ENCODE results near the gene BORCS6.
"Not testable (repeated sequence)": the region's sequence is repeated elsewhere in the genome, so short reads cannot be mapped to it uniquely, and the experiment has no call there.

The BORCS6 gene

DNA sequence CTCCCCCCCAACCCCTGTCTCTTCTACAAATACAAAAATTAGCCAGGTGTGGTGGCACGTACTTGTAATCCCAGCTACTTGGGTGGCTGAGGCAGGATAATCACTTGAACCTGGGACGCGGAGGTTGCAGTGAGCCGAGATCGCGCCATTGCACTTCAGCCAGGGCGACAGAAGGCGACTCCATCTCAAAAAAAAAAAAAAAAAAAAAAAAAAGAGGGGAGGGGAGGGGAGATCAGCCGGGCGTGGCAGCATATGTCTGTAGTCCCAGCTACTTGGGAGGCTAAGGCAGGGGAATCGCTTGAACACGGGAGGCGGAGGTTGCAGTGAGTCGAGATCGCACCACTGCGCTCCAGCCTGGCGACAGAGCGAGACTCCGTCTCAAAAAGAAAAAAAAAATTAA, 19.8 kb downstream of the BORCS6 start:
- not testable (repeated sequence) for DNase-seq

DNA sequence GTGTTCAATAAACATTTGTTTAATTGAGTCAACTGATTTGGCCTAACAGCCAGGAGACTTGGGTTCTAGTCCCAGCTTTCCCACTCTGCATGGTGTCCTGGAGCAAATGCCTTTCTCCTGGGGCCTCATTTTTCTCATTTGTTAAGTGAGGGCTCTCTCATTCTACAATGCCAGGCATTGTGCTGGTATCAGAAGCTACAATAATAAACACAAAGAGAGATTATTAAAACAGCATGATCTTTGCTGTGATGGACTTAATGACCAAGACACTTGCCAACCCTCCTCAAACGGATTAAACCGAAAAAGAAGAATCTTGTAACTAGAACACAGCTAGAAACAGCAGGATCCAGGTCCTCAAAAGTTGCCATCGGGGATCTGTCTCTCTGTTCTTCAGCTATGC, 22.5 kb downstream of the BORCS6 start:
- DNase-seq = no peak

DNA sequence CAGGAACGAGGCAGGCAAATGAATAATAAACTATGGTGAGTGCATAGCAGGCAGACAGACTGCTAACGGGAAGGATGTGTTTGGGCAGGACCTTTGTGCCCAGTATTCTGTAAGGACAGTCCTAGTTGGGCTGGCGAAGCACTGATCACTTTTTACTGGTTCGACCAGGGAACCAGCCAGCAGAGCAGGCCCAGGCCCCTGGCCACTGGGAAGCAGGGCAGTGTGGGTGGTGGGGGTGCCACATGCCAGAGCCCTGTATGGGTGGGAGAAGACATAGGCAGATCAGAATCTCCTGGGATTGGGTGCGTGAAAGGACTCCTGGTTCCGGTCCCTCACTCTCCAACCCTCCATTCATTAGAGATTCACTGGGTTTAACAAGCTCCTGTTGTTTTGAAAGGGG, 23.2 kb downstream of the BORCS6 start:
- no peak for DNase-seq

DNA sequence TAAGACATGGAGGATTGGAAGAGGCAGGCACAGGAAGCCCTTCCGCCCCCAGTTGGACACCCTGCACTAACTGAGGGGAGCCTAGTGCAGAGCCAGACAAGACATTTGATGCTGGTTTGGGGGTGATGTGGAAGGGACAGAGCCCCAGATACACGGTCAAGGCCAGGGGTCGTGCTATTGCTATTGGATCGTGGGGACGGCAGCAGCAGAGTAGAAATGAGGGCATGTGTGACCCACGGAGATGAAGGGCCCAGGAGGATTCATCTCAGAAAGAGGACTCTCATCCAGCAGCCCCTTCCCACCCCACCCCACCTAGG, 25.2 kb downstream of the BORCS6 start:
- no peak for DNase-seq

DNA sequence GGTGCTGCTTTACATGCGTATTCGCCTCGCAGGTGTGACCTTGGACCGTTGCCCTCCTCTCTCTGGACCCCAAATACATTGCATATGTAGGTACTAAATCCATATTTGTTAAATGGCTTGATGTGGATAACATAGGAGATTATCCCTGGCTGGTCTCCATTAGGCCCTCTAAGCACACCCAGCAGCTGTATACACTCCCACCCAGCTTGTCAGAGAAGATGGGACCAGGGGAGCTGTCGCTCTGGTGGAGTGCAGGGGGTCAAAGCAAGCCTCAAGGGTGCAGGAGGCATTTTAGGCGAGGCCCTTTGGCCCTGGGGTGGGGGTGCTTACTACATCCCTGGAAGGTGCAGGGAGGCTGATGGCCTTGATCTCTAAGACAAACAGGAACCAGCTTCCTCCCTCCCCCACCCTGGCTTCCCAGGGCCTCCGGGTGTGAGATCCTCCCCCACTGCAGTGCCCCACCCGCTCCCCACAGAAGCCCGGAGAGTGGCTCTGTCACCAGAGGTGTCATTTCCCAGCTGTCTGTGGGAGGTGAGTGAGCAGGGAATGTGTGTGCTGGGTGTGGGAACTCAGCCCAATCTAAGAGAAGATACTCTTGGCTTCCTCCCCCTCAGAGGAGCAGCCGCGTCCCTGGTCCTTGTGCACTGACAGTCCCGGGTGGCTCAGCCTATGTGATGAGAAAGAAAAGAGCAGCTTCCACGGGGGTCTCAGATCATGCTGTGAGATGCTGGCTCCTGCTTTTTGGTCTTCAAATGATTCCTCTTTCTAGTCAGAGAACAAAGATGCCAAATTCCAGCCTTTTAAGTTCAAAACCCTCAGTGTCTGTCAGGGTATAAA, 25.8 kb downstream of the BORCS6 start:
- DNase-seq = peak; percentile 76

DNA sequence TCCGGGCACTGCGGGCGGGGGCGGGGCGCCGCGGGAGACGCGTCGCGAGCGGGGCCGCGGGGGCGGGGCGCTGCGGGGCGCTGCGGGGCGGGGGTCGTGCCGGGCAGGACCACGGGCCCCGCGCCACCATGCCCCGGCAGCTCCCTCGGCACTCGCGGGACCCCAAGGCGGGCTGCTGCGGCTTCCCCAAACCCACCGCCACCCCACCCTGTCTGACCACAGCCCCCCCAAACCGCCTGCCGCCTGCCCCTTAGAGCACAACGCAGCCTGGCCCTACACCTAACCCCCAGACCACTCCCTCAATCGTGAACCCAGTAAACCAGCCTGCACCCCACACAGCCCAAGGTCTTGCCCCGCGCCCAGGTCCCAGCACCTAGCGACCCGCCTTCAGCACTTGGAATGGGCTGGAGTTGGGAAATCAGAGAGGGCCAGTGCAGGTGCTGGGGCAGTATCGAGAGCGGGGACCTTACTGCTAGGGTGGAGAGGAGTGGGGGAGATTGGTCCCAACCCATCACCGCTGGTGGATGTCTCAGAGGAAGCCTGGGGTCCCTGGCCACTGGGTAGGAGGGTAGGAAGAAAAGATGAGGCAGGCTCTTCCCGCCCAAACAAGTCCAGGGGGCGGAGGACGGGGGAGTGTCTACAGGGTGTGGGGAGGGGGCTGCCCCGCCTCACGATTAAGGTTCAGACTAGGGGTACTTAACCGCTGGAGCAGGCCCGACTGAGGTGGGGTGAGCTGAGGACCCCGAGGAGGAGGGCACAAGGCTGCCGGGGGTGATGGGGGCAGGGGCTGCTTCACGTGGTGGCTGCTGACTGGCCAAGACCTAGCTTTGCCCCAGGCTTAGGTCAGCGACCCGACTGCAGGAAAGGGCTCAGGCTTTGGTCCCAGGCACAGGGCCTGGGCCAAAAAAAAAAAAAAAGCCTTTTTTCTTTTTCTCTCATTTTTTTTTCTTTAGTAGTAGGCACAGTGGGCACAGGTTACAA, 26.7 kb downstream of the BORCS6 start:
- peak; percentile 82 for DNase-seq

DNA sequence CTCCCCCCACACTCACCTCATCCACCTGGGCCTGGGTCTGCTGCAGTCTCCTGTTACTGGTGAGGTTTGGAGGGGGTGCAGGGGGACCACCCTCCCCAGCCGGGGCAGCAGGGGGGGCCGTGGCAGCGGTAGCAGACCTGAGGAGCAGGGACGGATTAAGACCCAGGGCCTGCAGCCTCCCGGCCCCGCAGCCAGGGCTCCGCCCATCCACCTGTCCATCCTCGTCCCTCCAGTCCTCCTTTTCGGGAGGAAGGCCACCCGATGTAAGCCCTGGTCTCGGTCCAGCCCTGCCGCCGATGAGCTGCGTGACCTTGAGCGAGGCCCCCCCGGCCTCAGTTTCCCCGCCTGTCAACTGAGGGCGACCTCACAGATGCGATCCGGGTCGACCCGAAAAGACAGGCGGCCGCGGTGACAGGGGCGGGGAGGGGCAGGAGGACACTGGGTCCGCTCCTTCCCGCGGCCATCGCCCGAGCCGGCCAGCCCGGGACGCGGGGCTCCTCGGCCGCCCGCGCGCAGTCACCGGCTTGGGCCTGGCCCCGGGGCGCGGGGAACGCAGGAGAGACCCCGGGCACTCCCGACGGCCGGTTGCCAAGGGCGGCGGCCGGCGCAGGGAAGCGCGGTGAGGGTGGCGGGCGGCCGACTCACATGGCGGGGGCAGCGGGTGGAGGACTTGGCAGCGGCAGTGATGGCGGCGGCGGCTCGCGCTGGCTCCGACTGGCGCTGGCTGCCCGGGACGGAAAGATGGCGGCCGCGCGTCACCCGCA, 27.6 kb downstream of the BORCS6 start, which contains the start of gene VAMP2:
Gene VAMP2 (minus strand): TSS at position 716 of the 764 bp plus-strand sequence. CDS start 69 bp downstream, at position 647.
- DNase-seq = peak; percentile 91

DNA sequence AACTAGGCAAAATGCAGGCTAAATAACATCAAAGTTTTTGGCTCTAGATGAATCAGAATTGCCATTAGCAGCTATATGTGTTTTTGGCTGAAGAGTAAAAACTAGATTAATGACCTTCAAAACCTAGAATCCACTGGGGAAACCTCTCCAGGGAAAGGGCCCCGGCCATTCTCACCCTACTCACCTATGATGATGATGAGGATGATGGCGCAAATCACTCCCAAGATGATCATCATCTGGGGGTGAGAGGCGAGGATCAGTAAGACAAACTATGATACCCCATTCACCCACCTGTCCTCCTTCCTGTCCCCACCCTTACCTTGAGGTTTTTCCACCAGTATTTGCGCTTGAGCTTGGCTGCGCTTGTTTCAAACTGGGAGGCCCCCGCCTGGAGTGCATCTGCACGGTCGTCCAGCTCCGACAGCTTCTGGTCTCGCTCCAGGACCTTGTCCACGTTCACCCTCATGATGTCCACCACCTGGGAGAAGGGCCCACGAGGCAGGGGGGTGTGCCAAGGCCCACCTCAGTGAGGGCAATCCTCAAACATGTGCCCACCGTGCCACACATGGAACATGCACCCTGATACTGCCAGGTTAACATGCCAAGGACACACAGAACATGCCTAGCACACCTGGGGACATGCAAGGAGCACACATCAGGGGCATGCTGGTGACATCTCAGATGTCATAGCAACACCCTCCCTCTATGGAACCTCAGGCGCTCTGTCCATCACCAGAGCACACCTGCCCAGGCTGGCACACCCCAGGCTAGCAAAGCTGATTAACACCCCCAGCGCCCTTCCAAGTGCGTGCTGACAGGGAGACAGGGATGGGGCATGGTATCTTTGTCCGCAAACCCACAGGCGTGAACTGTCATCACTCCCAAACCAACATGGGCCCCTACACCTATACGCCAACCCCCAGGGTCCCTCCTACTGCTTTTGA, 28.4 kb downstream of the BORCS6 start:
- no peak for DNase-seq

DNA sequence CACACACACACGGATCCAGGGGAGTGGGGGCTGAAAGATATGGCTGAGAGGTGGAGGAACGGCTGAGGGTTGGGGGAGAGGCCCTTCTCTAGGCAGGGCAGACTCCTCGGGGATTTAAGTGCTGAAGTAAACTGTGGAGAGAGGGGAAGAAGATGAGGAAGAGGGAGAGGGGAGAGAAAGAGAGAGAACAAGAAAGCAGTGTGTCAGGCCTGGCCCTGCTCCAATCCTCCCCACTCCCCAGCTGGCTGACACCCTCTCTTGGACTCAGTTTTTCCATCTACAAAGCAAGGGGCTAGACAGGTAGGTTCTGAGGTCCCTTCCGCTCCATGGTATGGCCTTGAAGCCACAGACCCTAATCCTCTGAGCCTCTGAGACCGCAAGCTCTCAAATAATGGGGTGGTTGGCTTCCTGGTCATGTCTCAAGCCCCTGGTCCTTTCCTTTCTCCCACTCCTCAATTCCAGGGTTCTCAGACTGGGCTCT, 29.2 kb downstream of the BORCS6 start:
- DNase-seq = no peak

DNA sequence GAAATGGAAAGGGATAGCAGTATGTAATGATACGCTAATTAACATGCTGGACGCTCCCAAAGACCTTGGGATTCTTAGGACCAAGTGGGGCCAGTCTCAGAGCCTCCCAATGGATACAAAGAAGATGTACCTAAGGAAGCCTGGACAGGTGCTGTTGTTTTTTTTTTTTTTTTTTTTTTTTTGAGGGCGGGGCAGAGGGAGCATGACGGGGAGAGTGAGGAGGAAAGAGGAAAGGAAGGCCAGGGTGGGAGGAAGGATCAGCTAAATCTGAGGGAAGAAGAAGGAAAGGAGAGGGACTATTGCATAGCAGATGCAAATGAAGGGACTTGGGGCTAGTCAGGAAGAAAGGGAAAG, 29.8 kb downstream of the BORCS6 start:
- DNase-seq = no peak

DNA sequence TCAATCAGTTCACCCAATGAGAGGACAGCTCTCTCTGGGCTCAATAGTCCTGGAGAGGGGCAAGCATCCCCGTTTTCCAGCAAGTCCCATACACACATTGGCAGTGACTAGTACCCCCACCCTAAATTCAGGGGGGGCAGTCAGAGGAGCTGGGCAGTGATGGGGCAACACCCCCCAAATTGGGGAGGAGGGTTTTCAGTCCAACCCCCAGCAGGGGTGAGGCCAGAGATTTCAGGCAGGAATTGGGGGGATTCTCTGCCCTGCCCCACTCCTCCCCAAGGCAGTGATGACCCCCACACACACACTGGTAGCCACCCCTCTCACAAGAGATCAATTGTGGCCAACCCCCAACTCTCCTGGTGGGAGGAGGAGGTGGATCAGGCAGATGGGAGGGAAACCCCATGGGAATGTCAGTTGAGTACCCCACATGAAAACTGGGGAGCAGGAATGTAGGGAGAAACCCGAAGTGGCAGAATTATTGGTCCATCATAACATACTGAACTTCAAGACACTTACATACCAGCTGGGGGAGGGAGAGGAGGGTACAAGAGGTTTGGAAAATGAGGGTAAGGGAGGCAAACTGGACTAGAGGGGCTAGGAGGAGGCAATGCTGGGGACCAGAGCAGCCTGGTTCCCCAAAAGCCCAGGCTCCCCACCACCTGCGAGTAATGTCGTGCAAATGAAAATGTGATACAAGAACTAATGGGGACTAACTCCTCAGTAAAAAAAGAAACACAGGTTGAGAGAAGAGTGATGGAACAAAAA, 30.3 kb downstream of the BORCS6 start:
- DNase-seq = no peak

DNA sequence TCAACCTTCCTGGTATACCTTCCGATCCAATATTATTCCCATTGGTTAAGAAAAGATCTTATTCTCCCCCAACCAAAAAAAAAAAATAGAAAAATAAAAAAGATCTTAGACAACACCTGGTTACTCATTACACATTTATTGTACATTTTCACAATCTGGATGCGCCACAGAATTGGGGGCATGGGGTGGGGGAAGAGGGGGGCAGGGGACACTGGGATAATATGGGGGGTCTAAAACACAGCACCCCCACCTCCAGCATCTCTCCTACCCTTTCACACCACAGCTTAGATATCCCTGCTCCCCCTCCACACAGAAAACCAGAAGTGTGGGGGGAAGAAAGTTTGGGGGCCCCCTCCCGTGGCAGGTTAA, 31.0 kb downstream of the BORCS6 start:
- DNase-seq = no peak

DNA sequence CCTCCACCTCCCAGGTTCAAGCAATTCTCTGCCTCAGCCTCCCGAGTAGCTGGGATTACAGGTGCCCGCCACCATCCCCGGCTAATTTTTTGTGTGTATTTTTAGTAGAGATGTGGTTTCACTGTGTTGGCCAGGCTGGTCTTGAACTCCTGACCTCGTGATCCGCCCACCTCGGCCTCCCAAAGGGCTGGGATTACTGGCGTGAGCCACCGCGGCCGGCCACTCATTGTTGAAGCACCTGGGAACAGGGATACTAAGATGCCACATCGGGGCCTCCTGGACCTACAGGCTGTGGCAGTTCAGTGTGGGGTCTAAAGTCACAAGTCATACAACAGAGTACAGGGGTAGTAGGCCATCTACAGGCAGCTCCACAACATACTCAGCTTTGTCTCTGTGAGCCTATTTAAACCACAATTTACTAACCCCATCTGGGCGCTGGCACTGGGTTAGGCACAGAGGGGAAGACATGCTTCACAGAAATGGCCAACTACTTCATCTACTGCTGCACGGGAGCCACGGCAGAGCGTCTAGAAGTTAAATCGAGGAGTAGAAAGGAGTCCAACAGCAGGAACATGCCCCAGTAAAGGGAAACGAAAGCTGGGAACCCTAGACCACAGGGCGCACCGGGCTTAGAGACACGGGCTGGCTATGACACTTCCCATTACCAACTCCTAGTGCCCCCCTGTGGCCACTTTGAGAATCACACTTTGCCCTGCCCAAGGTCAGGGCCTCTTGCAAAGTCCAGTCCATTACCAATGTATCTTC, 31.5 kb downstream of the BORCS6 start:
- peak; percentile 96 for DNase-seq

DNA sequence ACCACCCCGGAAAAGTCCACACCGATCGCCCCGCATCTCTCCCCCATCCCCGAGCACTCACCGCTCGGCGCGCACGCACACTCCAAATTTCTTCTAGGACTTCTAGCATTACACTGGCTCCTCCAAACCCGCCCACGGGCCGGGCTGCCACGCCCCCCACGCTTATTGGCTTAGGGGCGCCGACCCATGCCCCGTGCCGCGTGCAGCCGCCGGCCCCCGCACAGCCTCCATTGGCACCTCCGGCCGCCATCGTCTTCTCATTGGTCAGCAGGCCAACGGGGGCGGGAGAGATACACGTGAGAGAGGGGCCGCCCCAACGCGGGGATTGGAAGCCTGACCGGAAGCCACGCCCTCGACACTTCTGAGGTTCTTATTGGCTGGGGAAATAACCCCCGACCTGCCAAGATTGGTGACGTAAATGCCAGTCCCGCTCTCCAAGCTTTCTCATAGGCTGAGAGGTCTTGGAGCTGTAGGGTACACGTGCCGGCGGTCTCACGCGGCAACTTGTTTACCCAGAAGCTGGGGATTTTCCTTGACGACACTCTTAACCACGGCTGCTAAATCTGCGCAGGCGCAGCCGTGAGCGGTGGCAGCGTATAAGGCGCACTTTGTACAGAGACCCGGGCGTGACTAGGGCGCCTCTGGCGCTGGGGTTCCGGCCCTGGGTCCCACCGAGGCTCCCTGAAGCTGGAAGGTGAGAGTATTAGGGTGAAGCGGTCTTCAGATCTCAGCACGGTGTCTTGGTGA, 33.6 kb downstream of the BORCS6 start:
- DNase-seq = peak; percentile 100

DNA sequence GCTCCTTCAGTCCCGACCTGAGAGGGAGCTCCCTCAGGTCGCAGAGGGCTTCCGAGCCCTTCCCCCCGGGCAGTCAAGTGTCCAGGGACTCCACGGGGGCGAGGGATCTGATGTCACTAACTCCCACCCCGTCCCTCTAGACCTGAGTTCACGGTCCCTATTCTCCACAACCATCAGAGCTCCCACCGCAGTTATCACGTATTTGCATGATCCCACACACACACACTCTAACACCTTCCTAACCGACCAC, 34.1 kb downstream of the BORCS6 start:
- DNase-seq = no peak

DNA sequence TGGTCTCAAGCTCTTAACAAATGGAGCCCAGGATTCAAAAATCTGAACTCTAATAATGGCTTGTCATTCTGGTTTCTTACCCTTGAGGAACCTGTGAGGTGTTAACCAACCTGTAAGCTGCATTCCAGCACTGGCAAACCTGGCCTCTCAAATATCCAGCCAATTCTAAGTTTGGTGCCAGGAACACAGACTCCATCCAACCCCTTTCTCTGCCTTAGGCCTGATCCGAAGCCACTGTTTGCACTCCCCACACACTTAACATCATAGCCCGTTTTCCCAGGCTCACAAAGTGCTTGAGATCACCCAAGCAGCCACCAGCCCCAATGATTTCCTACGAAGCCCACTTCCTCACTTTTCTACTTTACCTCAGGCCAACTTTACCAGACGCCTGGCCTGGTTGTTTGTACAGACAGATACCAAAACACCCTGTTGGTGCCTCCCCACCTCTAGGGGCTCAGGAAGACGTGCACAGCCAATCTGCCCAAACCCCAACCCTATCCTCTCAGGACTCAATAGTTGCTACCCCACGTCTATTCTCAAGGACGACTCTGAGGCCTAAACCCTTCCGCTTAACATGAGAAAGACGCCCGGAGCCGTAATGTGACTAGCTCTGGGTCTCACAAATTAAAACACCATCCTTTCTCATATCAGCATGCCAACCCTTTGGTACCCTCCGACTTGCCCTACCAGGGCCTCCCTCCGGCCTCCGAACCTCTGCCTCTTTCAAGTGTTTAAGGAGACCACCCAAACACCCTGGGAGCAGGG, 34.6 kb downstream of the BORCS6 start:
- DNase-seq = no peak

DNA sequence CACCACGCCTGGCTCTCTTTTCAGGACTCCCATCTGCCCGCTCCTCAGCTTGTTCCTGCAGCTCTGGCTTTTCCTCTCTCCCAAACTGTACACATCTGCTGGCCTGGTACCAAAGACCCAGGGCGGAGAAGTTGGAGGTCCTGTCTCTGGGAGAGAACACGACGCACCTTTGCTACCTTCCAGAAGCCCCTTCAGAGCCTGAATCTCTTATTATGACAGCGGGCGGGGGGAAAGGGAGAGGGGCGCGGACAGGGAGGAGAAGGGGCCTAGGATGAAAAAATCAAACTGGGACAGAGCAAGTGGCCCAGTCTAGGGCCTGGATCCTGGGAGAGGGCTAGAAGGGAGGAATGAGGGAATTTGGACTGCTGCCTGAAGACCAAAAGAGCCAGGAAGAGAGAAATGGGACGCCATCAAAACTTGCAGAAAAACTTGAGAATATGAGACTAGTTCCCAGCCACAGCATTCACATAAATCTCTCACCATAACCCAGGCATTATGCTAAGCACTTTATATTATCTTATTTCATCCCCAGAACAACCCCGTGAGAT, 35.3 kb downstream of the BORCS6 start:
- DNase-seq = no peak

DNA sequence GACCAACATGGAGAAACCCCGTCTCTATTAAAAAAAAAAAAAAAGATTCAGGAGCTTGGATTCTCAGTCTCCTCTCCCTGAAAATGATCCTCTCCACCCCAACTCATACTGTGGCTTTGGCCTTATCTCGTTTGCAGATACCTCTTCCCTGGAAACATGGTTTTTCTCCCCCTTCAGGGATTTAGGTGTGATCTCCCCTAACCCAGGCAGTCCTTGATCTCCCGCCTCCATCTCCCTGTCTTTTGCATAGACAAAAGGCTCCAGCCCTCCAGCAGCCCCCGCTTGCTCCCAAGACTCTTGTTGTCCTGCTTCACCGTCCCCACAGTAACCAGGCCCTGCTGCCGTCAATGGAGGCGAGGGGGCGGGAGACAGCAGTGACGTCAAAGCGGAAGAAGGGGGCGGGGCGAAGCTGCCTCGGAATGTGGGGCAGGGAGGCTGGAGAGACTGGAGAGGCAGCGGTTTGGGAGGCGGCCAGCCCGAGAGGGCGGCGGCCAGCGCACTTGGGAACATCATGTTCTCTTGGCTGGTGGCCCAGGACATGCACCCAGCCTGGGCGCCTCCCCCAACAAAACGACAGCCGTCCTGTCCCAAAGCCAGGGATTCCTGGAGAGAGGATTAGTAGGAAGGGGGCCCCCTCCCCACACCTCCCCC, 35.9 kb downstream of the BORCS6 start:
- DNase-seq = peak; percentile 98
